Measurements from ENCODE around the gene RAB31. TPM values are rescaled to one million over a fixed set of nuclear protein-coding genes. Genes with fewer than 3 reads are reported as not detected.
A peak's percentile ranks its signal among the peaks of the same experiment; 100 is the strongest.

Gene RAB31
- total and polyA plus RNA-seq, 2 of the 13 experiments (the other 11 are each of a cell fraction or from before 2014, with no cell fraction given) = 1.1 to 1.7 TPM

GRCh38 chr18:9814431-9814830 is 106.3 kb downstream of the RAB31 start (continued):
- TF ChIP-seq ZNF609 (CRISPR knock-in tag; IDR thresholded peaks at IDR 0.05; ENCODE audit: borderline replicate concordance) (peak; percentile 68; the same call in 1 of the 2 replicates), FOXA1 (IDR thresholded peaks at IDR 0.05) (no peak), FOXA1 (CRISPR knock-in tag; IDR thresholded peaks at IDR 0.05) (peak; percentile 80), RAD21 (CRISPR knock-in tag; IDR thresholded peaks at IDR 0.05) (no peak), ZNF44 (CRISPR knock-in tag; IDR thresholded peaks at IDR 0.05) (no peak), THRA (CRISPR knock-in tag; IDR thresholded peaks at IDR 0.05; ENCODE audit: borderline replicate concordance) (peak; percentile 44; the same call in 1 of the 2 replicates), IRF9 (CRISPR knock-in tag; IDR thresholded peaks at IDR 0.05; ENCODE audit: borderline replicate concordance) (no peak), ZSCAN9 (CRISPR knock-in tag; IDR thresholded peaks at IDR 0.05; ENCODE audit: borderline replicate concordance) (peak; percentile 63; the same call in 1 of the 2 replicates), EP300 (IDR thresholded peaks at IDR 0.05; ENCODE audit: low read depth in 2 of 2, low read length in 2 of 2) (peak in 1 of 2 experiments; percentile 79; a peak in 1 of 4 replicates), EP300 (CRISPR knock-in tag; IDR thresholded peaks at IDR 0.05; ENCODE audit: borderline replicate concordance) (peak; percentile 27; the same call in 1 of the 2 replicates), HDAC6 (IDR thresholded peaks at IDR 0.05; ENCODE audit: low read depth, low read length) (no peak)
